HG03135 (cell line): ENCODE data around the gene PUS3.
"Not testable (repeated sequence)": the region's sequence is repeated elsewhere in the genome, so short reads cannot be mapped to it uniquely, and the experiment has no call there.

Experiments
- ATAC-seq: cut with Tn5 transposase; IDR thresholded peaks from one replicate; pipeline ENCODE4 v1.9.1; 2021; ENCODE audit warnings: mild to moderate bottlenecking, moderate library complexity; ENCODE audit not compliant: unreplicated experiment

Gene PUS3

DNA sequence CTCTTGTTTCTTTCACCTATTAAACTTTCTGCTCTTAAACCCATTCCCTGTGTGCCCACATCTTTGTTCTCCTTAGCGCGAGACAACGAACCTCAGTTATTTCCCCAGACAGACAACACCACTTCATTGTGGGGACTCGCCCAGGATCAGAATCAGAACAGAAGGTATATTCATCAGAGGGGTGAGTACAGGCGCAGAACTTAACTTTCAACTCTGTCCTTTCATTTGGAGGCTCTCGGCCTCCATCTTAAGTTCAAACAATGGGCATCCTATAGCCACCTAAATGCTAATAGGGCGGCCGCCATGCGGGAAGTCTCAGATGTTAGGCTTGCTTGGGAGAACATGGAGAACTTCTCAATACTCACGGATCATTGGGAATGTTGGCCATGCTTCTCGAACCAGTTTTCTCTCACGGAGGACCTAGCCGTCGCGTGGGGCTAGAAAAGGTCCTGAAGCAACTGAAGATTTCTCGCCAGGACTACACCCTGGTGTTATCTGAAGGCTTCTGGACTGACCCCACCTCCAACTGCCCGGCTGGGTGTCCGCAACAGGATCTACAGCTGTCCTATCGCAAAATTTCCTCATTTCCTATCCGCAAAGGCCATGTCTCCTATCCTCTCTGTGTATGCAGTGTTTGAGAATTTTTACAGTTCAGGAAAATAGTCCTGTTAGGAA is 29.0 kb downstream of the PUS3 start:
- no peak for ATAC-seq

DNA sequence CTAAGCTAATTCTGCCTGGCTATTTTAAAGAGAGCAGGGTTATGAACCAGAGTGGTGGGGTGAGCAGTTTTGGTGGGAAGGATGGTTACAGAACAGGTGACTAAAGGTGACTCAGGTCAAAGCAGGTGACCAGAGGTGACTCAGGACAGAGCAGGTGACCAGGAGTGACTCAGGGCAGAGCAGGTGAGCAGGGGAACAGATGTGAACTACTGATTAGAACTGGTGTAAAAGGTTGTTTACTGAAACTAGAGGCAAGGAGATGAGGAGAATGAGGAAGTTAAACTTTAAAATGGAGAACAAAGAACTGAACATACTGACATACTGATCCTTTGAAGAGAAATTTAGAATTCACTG is 30.9 kb downstream of the PUS3 start:
- no peak for ATAC-seq

DNA sequence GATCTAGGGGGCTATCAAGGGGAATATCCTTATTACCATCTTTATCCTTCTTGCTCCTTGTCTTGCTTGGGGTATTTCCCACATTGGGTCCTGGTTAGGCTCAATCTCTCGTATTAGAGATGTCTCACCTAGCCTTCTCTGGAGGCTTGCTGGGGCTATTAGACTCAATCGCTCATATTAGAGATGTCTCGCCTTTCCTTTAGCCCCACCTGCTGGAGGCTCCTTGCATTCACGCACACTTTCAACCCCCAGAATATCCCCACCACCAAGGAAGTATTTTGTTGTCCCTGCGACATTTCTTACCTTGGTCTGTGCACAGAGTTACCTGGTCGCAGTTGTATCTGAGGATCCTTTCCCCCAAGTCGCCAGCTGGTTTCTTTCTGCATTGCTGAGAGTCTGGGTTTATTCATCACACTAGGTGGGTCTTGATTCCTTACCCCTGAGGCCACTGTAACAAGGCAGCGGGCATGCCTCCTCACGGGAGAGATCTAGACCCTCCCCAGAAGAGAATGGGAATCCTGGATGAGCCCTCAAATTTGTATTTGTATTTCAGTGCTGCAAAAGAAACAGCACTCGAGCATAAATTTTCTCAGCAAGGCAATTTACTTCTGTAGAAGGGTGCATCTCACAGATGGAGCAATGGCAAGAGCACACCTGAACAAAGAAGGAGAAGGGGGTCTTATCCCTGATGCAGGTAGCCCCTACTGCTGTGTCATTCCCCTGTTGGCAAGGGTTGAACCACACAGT is 31.4 kb downstream of the PUS3 start:
- no peak for ATAC-seq

DNA sequence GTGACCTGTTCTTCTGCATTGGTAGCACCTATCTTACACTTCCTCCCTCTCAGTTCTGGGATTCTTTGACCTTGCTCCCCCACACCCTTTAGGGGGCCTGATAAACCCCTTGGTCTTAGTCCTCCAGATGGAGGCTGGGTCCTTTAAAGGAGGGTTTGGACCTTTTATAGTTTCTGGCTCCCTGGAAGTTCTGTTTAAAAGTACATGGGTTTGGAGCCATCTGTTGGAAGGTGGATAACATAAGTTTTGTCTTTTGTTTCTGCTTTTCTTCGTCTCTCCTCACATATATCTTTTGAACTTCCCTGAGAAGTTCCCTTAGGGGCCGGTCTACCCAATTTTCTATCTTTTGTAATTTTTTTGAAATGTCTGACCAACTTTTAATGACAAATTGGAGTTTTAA is 33.5 kb downstream of the PUS3 start:
- no peak for ATAC-seq

DNA sequence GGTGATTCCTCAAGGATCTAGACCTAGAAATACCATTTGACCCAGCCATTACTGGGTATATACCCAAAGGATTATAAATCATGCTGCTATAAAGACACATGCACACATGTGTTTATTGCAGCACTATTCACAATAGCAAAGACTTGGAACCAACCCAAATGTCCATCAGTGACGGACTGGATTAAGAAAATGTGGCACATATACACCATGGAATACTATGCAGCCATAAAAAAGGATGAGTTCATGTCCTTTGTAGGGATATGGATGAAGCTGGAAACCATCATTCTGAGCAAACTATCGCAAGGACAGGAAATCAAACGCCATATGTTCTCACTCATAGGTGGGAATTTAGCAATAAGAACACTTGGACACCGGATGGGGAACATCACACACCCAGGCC is 37.7 kb downstream of the PUS3 start:
- ATAC-seq: not testable (repeated sequence)

DNA sequence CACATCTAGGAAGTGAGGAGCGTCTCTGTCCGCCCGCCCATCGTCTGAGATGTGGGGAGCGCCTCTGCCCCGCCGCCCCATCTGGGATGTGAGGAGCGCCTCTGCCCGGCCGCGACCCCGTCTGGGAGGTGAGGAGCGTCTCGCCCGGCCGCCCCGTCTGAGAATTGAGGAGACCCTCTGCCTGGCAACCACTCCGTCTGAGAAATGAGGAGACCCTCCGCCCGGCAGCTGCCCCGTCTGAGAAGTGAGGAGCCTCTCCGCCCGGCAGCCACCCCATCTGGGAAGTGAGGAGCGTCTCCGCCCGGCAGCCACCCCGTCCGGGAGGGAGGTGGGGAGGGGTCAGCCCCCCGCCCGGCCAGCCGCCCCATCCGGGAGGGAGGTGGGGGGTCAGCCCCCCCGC is 40.2 kb downstream of the PUS3 start:
- ATAC-seq: not testable (repeated sequence)

DNA sequence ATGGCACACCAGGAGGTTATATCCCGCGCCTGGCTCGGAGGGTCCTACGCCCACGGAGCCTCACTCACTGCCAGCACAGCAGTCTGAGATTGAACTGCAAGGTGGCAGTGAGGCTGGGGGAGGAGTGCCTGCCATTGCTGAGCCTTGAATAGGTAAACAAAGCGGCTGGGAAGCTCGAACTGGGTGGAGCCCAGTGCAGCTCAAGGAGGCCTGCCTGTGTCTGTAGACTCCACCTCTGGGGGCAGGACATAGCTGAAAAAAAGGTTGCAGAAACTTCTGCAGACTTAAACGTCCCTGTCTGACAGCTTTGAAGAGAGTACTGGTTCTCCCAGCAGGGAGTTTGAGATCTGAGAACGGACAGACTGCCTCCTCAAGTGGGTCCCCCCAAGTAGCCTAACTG is 45.3 kb downstream of the PUS3 start:
- not testable (repeated sequence) for ATAC-seq

DNA sequence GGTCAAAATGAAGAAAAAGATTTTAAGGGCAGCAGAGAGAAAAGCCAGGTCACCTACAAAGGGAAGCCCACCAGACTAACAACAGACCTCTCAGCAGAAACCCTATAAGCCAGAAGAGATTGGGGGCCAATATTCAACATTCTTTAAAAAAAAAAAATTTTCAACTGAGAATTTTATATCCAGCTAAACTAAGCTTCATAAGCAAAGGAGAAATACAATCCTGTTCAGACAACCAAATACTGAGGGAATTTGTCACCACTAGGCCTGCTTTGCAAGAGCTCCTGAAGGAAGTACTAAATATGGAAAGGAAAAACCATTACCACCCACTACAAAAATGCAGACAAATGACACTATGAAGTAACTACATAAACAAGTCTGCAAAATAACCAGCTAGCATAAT is 56.8 kb downstream of the PUS3 start:
- no peak for ATAC-seq
